Embryonic facial prominence (tissue), 1 donor: ENCODE measurements around the gene SMURF1.
"Not testable (repeated sequence)": the region's sequence is repeated elsewhere in the genome, so short reads cannot be mapped to it uniquely, and the experiment has no call there.

Source experiments
- DNase-seq: peaks from one replicate; pipeline ENCODE4 v3.0.0-alpha.2; 2016; ENCODE audit errors: extremely low spot score

SMURF1 gene

DNA sequence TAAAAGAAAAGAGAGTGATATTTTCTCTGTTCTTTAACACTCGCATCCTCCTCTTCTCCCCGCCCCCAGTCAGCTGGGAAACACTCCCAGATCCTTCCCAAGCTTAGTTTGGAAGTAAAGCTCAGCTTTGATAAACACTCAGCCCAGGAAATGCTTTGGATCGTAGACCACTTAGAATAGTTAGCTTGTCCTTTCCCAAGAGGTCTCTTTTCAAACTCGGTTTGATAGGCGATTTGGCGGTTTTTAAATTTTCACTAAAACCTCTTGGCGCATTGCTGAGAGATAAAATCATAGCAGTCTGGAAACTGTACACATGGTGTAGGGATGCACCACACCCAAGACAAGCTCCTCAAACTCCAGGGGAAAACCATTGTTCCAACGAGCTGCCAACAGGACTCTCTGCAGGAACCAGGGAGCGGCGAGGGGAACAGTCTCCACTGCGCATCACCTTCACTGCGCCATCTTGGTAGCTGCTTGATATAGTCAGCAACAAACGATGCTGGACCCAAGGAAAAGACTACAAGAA, 22.3 kb downstream of the SMURF1 start:
- no peak for DNase-seq

DNA sequence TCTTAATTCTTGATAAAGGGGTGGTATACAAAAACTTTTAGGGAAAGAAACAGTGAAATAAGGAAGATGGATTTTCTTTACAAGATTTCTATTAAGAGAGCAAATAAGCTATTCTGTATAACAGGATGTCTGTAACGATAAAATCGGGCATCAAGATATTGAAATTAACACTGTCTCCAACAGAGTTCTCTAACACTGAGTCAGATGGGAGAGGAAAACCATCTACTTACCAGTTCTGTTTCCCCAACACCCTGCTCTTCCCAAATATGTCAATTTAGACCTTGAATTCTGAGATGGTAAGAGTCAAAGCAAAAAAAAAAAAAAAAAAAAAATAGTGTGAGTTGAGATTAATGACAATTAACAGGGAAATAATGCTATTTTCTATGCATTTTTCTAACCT, 23.0 kb downstream of the SMURF1 start:
- no peak for DNase-seq

DNA sequence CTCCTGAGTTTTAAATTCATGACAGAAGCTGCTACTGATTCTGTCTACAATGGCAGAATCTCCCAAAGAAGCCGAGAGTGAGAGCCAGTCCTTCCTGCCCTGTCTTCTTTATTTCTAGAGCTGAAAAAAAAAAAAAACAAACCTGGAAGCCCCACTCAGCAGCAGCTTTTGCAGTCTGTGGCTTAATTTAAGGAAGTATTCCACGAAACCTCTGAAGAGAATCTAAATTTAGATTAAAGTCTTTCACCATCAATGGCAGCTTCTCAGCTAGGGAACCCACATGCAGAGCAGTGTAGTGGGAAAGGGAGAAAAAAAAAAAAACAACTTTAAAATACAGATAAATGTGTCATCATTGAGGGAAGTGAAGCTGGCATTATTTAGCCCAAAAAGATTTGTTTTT, 23.4 kb downstream of the SMURF1 start:
- no peak for DNase-seq

DNA sequence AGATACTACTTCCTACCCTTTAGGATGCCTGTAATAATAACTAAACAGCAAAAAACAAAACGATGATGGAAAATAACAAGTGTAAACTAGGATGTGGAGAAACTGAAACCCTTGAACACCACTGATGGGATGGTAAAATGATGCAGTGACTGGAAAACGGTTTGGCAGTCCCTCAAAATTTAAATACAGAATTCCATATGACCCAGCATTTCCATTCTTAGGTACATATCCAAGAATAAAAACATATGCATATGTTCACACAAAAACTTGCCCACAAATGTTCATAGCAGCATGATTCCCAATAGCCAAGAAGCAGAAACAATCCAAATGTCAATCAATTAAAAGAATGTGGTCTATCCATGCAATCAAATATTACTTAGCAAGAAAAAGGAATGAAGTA, 25.8 kb downstream of the SMURF1 start:
- no peak for DNase-seq

DNA sequence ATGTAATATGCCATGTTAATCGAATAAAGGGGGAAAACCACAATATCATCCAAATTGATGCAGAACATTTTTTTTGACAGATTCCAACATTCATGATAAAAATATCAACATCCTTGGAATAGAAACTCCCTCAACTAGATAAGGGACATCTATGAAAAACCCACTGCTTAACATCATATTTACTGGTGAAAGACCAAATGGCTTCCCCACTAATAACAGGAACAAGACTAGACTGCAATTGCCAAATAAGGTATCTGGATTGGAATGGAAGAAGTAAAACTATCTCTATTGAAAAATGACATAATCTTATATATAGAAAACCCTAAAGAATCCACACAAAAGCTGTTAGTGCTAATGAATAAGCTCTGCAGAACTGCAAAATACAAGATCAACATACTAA, 27.8 kb downstream of the SMURF1 start:
- DNase-seq, result no peak

DNA sequence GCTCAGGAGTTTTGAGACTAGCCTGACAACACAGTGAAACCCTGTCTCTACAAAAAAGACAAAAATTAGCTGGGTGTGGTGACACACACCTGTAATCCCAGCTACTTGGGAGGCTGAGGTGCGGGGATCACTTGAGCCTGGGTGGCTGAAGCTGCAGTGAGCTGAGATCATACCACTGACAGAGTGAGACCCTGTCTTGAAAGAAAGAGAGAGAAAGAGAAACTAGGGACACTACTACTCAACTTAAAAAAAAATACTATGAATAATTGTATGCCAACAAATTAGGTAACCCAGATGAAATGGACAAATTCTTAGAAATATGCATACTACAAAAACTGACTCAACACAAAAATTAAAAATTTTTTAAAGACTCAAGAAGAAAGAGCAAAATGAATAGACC, 28.5 kb downstream of the SMURF1 start:
- no peak for DNase-seq

DNA sequence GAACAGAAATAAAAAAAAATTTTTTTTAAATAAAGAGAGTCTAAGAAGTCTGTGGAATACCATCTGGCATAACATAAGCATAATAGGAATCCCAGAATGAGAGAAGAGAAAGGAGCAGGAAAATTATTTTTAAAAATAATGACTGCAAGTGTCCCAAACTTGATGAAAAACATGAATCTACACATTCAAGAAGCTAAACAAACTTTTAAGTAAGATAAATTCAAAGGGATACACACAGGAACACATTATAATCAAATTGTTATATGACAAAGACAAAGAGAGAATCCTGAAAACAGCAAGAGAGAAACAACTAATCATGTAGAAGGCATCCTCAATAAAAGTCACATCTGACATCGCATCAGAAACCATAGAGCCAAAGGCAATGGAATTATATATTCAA, 30.9 kb downstream of the SMURF1 start:
- no peak for DNase-seq

DNA sequence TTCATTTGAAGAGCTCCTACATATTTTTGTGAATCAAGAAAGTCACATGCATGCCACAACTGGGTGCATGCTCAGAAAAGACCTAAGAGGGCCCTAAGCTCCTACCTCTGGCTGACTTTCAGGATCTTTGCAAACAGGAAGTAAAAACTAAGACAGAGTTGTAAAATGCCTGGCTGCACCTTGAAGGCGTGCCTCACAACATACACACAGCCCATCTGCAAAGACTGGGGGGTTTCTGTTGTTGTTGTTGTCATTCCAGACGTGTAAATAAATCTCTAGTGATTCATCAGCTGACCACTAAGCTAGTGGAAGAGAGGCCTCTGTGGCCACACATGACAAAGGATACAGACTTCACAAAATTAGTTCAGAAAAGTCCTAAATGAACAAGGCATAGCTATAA, 31.8 kb downstream of the SMURF1 start:
- no peak for DNase-seq

DNA sequence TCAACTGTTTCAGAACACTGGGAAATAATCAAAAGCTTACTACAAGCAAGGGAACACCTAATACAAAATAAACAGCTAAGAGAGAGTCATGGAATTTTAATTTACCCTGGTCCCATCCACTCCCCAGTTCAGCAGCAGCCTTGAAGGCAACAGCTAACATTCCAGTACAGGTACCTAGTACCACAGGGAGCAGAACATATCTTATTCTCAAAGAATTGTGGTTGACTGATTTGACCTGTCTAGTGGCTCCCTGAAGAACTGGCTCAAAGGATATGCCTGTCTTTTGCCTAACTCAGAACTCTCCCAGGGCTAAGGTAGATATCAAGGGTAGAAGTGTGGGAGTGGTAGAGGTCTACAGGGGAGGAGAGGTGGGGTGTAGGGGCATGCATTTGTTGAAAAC, 32.3 kb downstream of the SMURF1 start:
- no peak for DNase-seq

DNA sequence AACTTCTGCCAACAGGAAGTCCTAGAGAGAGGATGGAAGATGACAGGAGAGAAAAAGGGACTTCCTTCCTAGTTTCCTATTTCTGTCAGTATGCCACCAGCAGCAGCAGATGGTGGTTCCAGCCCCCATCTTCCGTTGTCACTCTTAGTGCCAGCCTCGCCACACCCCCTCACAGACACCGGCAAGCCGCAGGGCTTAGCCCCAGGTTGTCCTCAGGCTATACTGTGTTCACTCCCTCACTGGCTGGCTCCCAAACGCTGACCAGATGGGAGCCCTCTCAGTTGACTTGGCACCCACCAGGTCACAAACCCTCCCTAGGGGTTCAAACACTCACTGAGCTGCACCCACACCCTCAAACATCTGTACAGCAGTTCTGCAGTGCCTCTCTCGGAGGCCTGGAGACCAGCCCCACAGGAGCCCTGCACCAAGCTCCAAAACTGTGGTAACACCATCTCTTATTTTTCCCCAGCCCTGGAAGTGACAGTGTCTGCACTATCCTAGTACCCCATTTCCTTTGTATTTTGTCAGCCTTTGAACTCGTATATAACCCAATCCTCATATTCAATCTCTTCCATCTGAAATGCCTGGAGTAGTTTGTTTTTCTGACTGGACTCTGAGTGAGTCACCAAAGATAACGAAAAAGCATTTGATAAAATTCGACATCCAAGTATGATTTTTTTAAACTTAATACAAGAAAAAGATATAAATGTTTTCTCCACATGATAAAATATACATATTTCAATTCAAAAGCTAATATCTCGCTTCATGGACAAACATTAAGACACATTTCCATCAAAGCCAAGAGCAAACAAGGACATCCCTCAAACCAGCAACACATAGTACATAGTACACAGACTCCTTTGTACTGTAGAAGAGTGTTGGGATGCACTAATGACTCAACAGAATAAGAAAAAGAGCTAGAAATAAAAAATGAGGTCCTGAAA, 34.5 kb downstream of the SMURF1 start:
- DNase-seq, result no peak

DNA sequence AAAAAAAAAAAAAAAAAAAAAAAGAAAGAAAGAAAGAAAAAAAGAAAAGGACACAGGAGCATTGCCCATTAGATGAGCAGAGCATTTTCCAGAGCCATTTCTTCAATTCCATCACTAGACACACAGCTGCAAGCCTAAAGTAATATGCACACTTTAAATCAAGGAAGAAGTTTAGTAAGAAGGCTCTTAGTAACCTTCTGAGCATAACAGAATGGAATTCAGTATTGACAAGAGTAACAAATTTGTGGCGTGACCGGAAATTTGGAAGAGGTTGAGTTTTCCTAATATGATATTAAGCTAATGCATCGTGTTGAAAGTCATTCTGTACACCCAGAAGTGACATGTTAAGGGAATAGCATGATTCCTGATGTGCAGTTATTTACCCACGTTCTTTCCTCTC, 35.3 kb downstream of the SMURF1 start:
- DNase-seq, result no peak

DNA sequence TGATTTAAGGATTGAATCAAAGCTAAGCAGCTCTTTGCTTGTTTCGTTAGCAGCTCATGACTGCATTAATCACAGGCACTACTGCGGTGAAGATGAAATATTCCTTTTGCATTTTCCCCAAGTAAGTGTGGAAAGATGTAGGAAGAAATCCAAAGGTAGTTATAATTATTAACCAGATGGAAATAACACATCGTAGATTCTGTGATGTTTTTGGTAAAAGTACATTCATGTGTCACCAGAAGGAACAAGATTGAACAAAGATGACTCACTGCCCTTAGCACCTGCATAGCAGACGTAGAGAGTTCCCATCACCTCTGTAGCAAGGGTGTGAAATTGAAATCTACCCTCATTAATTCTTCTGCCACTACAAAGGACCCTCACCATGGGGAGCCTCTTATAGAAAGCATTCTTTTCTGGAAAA, 37.1 kb downstream of the SMURF1 start:
- no peak for DNase-seq

DNA sequence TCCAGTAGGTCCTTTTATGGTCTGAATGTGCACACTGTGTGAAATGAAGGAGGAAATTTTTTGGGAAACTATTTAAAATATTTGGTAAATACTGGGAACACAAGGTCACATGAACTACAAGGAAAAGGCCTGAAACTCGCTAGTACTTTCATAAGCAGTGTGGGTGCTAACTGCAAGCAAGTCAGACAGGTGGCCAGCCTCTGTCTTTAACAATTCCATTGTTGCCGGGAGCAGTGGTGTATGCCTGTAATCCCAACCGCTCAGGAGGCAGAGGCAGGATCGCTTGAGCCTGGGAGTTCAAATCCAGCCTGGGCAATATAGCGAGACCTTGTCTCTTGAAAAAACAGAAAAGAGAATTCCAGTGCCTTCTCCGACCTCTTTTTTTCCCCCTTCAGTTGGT, 37.5 kb downstream of the SMURF1 start:
- DNase-seq, result no peak

DNA sequence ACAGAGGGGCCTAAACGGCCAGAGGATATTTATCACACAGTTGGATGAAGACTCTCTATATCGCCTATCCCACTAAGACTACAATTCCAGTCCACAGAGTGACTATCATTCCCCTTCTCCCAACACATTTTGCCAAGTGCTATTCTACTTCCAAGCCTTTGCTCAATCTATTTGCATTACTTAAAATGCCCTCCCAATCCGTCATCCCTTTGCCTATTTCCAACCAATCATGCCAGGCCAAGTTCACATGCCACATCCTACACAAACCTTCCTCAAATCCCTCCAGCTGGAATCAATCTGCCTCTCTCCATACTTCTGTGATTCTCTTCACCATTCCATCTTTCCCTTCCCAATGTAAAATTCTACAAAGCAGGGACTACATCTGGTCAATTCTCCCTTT, 38.2 kb downstream of the SMURF1 start:
- no peak for DNase-seq

DNA sequence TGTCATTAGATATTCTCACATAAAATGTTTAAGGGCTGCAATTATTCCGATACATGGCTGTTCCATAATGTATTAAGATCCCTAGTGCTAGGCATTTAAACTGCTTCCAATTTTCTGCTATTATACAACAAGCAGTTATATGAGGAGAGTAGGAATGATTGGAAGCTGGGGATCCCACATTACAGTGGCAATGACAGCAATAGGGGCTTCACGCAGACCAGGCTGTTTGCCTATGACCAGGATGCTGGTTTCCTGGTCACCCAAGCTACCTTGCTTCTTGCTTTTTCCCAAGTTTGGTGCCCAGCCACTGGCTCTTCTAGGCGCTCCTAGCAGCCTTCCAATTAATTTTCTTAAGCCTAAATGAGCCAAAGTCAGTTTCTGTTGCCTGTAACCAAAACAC, 39.3 kb downstream of the SMURF1 start:
- DNase-seq, result no peak

DNA sequence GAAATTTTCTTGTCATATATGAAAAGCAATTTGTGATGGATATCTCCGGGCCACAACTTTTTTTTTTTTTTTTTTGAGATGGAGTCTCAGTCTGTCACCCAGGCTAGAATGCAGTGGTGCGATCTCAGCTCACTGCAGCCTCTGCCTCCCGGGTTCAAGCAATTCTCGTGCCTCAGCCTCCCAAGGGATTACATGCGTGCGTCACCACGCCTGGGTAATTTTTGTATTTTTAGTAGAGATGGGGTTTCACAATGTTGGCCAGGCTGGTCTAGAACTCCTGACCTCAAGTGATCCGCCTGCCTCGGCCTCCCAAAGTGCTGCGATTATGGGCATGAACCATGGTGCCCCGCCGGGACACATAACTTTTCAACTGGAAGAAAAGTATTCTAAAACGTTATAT, 40.1 kb downstream of the SMURF1 start:
- DNase-seq, result not testable (repeated sequence)

DNA sequence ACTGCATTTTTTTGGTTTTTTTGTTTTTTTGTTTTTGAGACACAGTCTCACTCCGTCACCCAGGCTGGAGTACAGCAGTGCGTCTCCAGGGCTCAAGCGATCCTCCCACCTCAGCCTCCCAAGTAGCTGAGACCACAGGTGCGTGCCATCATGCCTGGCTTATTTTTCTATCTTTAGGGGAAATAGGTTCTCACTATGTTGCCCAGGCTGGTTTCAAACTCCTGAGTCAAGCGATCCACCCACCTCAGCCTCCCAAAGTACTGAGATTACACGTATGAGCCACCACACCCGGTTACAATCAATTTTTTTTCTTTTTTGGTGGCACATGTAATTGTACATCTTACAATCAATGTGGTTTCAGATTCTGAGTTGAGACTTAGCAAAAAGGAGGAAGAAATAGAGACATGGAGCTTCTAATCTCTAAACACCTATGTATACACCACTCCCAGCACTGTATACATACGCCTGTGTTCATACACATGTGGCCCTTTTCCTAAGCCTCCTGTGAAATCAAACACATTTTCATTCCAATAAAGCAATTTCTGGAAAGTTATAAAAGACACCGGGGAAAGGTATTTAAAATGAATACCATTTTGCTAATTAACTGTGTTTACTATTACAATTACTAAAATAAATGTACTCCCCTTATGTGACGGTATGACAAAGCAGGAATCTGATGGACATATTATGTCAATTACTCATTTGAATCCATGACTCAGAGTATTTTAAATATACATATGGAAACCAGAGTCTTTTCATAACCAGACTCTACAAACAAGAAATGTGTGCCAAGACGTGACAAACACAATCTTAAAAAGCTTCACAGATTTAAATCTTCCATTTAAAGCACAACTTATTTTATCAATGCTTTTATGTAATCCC, 40.9 kb downstream of the SMURF1 start:
- no peak for DNase-seq

DNA sequence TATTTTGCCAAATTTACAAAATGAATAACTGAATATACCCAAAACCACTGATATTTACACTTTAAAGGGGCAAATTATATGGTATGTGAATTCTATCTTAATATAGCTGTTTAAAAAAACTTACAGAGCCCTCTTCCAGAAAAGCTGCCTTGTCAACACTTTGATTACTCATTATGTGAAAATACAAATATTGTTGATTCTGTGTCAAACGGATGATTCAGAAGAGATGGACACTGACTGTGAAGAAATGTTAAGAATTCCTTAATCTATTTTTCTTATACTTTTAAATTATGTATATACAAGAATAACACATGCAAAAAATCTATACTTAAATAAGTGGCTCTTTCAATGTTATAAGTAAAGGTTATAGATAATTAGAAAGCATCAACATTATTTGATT, 41.5 kb downstream of the SMURF1 start:
- DNase-seq, result no peak

DNA sequence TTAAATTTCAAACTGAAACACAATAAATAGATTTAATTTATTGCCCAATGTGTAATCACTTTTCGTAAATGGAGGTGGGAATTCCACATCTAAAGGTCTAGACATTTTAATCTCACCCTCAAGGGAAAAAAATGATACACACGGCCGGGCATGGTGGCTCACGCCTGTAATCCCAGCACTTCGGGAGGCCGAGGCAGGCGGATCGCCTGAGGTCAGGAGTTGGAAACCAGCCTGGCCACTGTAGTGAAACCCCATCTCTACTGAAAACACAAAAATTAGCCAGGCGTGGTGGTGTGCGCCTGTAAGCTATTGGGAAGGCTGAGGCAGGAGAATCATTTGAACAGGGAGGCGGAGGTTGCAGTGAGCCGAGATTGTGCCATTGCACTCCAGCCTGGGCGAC, 42.4 kb downstream of the SMURF1 start:
- DNase-seq, result not testable (repeated sequence)

DNA sequence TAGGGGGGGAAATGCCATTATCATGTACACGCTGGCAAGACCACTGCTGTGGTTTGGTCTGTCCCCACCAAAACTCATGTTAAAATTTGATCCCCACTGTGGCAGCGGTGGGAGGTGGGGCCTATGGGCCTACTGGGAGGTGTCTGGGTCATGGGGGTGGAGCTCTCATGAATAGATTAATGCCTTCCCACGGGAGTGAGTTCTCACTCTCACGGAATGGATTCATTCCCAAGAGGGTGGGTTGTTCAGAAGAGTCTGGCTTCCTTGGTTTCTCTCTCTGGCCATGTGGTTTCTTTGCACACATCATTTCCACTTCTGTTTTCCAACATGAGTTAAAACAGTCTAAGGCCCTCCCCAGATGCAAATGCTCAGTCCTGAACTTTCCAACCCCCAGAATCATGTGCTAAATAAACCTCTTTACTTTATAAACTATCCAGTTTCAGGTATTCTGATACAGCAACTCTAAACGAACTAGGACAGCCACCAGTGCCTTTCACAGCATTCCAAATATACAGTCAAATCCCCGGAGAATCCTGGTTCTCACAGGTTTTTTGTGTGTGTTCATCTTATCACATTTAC, 44.3 kb downstream of the SMURF1 start:
- DNase-seq, result no peak

DNA sequence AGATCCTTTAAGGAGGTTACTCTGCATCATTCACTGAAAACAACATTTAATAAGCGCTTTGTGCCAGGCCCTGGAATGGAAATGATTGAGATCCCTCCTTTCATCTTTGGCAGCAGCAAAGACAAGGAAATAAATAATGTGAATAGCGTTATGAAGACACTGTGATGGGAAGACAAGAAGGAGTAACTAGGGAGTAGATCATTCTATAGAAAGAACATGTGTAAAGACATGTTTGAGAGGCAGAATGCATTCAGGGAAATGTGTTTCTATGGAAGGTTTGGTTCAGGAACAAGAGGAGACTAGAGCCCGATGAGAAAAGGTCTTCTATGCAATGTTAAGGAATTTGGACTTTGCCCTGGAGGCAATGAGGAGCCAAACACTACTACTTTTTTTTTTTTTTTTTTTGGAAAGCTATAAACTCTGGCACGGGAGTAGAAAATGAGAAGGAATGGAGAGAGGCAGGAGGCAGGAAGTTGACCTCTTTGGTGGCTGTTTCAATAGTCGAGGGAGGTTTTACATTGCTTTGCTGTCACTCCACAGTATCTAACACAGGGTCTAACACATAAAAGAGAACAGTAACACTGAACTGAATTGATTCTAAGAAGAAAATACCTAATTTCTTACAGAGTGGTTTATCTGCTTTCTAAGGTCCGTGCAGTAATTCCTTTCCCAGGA, 44.9 kb downstream of the SMURF1 start:
- DNase-seq, result no peak
